ENCODE measurements around the gene SAMD10. TPM values are rescaled to one million over a fixed set of nuclear protein-coding genes. Genes with fewer than 3 reads are reported as not detected.

The SAMD10 gene
- total RNA-seq, 6 donors from 2014 or later = 2.6 to 7.2 (median 4.7) TPM

DNA sequence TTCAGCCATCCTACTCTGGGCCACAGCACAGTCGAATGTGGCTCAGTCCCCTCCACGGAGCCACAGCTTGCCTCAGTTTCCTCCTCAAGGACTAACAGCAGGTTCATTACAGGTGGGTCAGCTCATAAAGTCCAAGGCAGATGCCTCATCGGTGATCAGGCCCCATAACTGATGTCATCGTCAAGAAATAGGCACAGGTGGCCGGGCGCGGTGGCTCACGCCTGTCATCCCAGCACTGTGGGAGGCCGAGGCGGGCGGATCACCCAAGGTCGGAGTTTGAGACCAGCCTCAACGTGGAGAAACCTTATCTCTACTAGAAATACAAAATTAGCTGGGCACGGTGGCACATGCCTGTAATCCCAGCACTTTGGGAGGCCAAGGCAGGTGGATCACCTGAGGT lies 26.7 kb downstream of the SAMD10 start:
- Histone ChIP-seq H3K9me3 (no peaks in the 10 kb centered on the region), H3K27me3 (no peaks in the 10 kb centered on the region), H3K27ac (peak overlapping the region in 2 of 4 donors; percentile 87 to 91), H3K4me3 (no peak overlapping the region), H3K36me3 (peaks cover 0 to 6% (median 2%) of the 10 kb centered on the region in 4 donors), H3K4me1 (peaks cover 76 to 92% (median 80%) of the 10 kb centered on the region in 4 donors)
- TF ChIP-seq EP300 (IDR thresholded peaks at IDR 0.05) (no peak), POLR2AphosphoS5 (IDR thresholded peaks at IDR 0.05) (no peak), CTCF (IDR thresholded peaks at IDR 0.05) (no peak), POLR2A (IDR thresholded peaks at IDR 0.05) (no peak)
- WGBS, 2 donors = 90% methylated on average over 8 to 14 of the region's 14 CpGs
- DNase-seq = peak in 1 of 2 donors; percentile 80
- ATAC-seq (ENCODE audit: low FRiP score in 2 of 2) = no peak

- peak overlapping the region in 3 of 4 donors; percentile 65 to 91 (median 87) for H3K27ac ChIP-seq
- TF ChIP-seq POLR2A (IDR thresholded peaks at IDR 0.05) = no peak
- TF ChIP-seq POLR2AphosphoS5 (IDR thresholded peaks at IDR 0.05) = no peak
- no peak for TF ChIP-seq CTCF (IDR thresholded peaks at IDR 0.05)
- TF ChIP-seq EP300 (IDR thresholded peaks at IDR 0.05) = no peak
- WGBS, 2 donors = 90% methylated on average over 2 to 13 of the region's 15 CpGs
These were observed 27.3 kb downstream of the SAMD10 start for GRCh38 chr20:63952210-63952535.

GRCh38 chr20:63951398-63952209 lies 27.8 kb downstream of the SAMD10 start:
- H3K27me3 ChIP-seq = no peaks in the 10 kb centered on the region
- WGBS, 2 donors = 67 to 71% methylated on average over 1 to 15 of the region's 17 CpGs
- H3K4me3 ChIP-seq = no peak overlapping the region
- ATAC-seq (ENCODE audit: low FRiP score in 2 of 2) = no peak
- H3K9me3 ChIP-seq = no peaks in the 10 kb centered on the region
- DNase-seq = peak in 1 of 2 donors; percentile 42
- H3K4me1 ChIP-seq = peaks cover 72 to 88% (median 74%) of the 10 kb centered on the region in 4 donors
- peaks cover 0 to 6% (median 2%) of the 10 kb centered on the region in 4 donors for H3K36me3 ChIP-seq
- TF ChIP-seq POLR2AphosphoS5 (IDR thresholded peaks at IDR 0.05) = no peak
- TF ChIP-seq EP300 (IDR thresholded peaks at IDR 0.05) = no peak
- TF ChIP-seq CTCF (IDR thresholded peaks at IDR 0.05) = no peak
- no peak for TF ChIP-seq POLR2A (IDR thresholded peaks at IDR 0.05)
- peak overlapping the region in 3 of 4 donors; percentile 65 to 91 (median 87) for H3K27ac ChIP-seq

More at GRCh38 chr20:63952210-63952535, 27.3 kb downstream of the SAMD10 start:
- Histone ChIP-seq H3K9me3 (no peaks in the 10 kb centered on the region), H3K4me3 (no peak overlapping the region), H3K27me3 (no peaks in the 10 kb centered on the region), H3K36me3 (peaks cover 0 to 6% (median 2%) of the 10 kb centered on the region in 4 donors), H3K4me1 (peaks cover 76 to 92% (median 79%) of the 10 kb centered on the region in 4 donors)
- DNase-seq (peak in 1 of 2 donors; percentile 73), ATAC-seq (ENCODE audit: low FRiP score in 2 of 2) (no peak)

DNA sequence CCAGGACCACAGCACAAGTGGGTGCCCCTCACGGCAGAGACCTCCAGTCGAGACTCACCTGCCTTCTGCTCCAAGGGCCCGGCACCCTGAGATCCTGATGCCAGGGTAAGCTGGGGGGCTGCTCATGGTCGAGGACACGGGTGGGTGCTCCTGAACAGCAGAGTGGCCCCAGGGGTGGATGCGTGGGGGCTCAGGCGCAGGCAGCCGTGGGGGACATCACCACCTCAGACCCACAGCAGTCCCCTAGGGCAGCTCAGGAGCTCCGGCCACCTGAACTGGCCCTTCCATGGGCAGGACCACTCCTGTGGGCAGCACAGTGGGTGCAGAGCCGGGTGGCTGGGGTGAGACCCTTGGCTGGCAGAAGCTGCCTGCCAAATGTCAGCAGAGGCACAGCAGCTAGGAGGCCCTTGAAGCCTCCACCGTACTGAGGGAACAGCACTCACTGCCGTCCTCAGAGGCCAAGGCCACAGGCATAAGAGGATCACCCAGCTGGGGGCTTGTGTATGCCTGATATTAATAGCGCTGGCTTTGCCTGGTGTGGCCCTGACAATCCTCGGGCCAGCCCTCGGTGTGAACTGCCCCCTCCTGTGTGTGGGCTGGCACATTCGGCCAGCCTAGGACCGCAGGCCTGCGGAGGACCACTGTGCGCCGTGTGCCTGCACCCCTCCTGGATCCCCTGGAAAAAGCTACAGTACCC lies 28.6 kb downstream of the SAMD10 start:
- no peak for ATAC-seq (ENCODE audit: low FRiP score in 2 of 2)
- Histone ChIP-seq H3K4me3 (no peak overlapping the region), H3K36me3 (peaks cover 0 to 14% (median 7%) of the 10 kb centered on the region in 4 donors), H3K4me1 (peaks cover 72 to 86% (median 74%) of the 10 kb centered on the region in 4 donors), H3K9me3 (no peaks in the 10 kb centered on the region), H3K27ac (peak overlapping the region; percentile 65 to 91 (median 76)), H3K27me3 (no peaks in the 10 kb centered on the region)
- DNase-seq = peak in 1 of 2 donors; percentile 63
- TF ChIP-seq EP300 (IDR thresholded peaks at IDR 0.05) = no peak
- TF ChIP-seq POLR2AphosphoS5 (IDR thresholded peaks at IDR 0.05) = no peak
- no peak for TF ChIP-seq CTCF (IDR thresholded peaks at IDR 0.05)
- TF ChIP-seq POLR2A (IDR thresholded peaks at IDR 0.05) = no peak
- WGBS, 2 donors = 85 to 88% methylated on average over 6 to 20 of the region's 20 CpGs
